Activated naive CD4-positive, alpha-beta T cell treated with anti-CD3 and anti-CD28 coated beads, Interleukin-2, amount 50 U/mL, for 24 hours (primary cell): ENCODE results near the gene C4BPA.

ENCODE experiments used
- H3K27ac Mint-ChIP-seq: one replicate; pipeline ENCODE4 v1.8.0; 2021; ENCODE audit warnings: mild to moderate bottlenecking, mixed read lengths
- H3K27me3 Mint-ChIP-seq: one replicate; pipeline ENCODE4 v1.8.0; 2021; ENCODE audit warnings: mixed read lengths
- H3K36me3 Mint-ChIP-seq: one replicate; pipeline ENCODE4 v1.8.0; 2021; ENCODE audit warnings: mixed read lengths
- H3K4me1 Mint-ChIP-seq: one replicate; pipeline ENCODE4 v1.8.0; 2021; ENCODE audit warnings: mixed read lengths
- H3K4me3 Mint-ChIP-seq: one replicate; pipeline ENCODE4 v1.8.0; 2021; ENCODE audit warnings: mild to moderate bottlenecking, mixed read lengths
- H3K9me3 Mint-ChIP-seq: one replicate; pipeline ENCODE4 v1.8.0; 2021; ENCODE audit warnings: mixed read lengths

Gene C4BPA

GRCh38 chr1:207103892-207104373 lies at the start of gene C4BPA:
C4BPA (plus strand) TSS chr1:207104233; CDS start chr1:207113026, 8,793 bp downstream.
- Mint-ChIP-seq H3K4me3 (no peak within 1 kb of the TSS), H3K36me3 (peaks cover 3% of the 10 kb centered on the region), H3K9me3 (no peaks in the 10 kb centered on the region), H3K27me3 (peaks cover 1% of the 10 kb centered on the region), H3K27ac (no peak within 1 kb of the TSS), H3K4me1 (no peaks in the 10 kb centered on the region)

- no peaks in the 10 kb centered on the region for H3K27me3 Mint-ChIP-seq
- H3K4me1 Mint-ChIP-seq, result peaks cover 43% of the 10 kb centered on the region
- H3K9me3 Mint-ChIP-seq, result no peaks in the 10 kb centered on the region
- H3K4me3 Mint-ChIP-seq, result peak overlapping the region; percentile 20
- no peak overlapping the region for H3K27ac Mint-ChIP-seq
- H3K36me3 Mint-ChIP-seq, result no peaks in the 10 kb centered on the region
Measured at GRCh38 chr1:207054491-207054890, 49.5 kb upstream of the C4BPA start.

GRCh38 chr1:207055386-207056001 lies 48.5 kb upstream of the C4BPA start:
- Mint-ChIP-seq H3K4me3 (no peak overlapping the region), H3K27ac (no peak overlapping the region), H3K27me3 (no peaks in the 10 kb centered on the region), H3K4me1 (peaks cover 35% of the 10 kb centered on the region), H3K36me3 (no peaks in the 10 kb centered on the region), H3K9me3 (no peaks in the 10 kb centered on the region)

GRCh38 chr1:207056673-207057072 lies 47.4 kb upstream of the C4BPA start:
- H3K4me3 Mint-ChIP-seq, result no peak overlapping the region
- H3K27ac Mint-ChIP-seq, result no peak overlapping the region
- peaks cover 27% of the 10 kb centered on the region for H3K4me1 Mint-ChIP-seq
- peaks cover 2% of the 10 kb centered on the region for H3K36me3 Mint-ChIP-seq
- H3K27me3 Mint-ChIP-seq, result no peaks in the 10 kb centered on the region
- no peaks in the 10 kb centered on the region for H3K9me3 Mint-ChIP-seq

GRCh38 chr1:207058252-207058651 lies 45.8 kb upstream of the C4BPA start:
- peaks cover 8% of the 10 kb centered on the region for H3K36me3 Mint-ChIP-seq
- no peaks in the 10 kb centered on the region for H3K27me3 Mint-ChIP-seq
- no peak overlapping the region for H3K4me3 Mint-ChIP-seq
- H3K9me3 Mint-ChIP-seq, result no peaks in the 10 kb centered on the region
- H3K4me1 Mint-ChIP-seq, result peaks cover 15% of the 10 kb centered on the region
- no peak overlapping the region for H3K27ac Mint-ChIP-seq

GRCh38 chr1:207058878-207059867 lies 44.9 kb upstream of the C4BPA start:
- Mint-ChIP-seq H3K4me1 (peaks cover 9% of the 10 kb centered on the region), H3K27me3 (no peaks in the 10 kb centered on the region), H3K27ac (no peak overlapping the region), H3K36me3 (peaks cover 8% of the 10 kb centered on the region), H3K4me3 (no peak overlapping the region), H3K9me3 (no peaks in the 10 kb centered on the region)

GRCh38 chr1:207059881-207060280 lies 44.2 kb upstream of the C4BPA start:
- no peak overlapping the region for H3K4me3 Mint-ChIP-seq
- no peak overlapping the region for H3K27ac Mint-ChIP-seq
- no peaks in the 10 kb centered on the region for H3K9me3 Mint-ChIP-seq
- H3K36me3 Mint-ChIP-seq, result peaks cover 8% of the 10 kb centered on the region
- no peaks in the 10 kb centered on the region for H3K27me3 Mint-ChIP-seq
- peaks cover 2% of the 10 kb centered on the region for H3K4me1 Mint-ChIP-seq

- H3K9me3 Mint-ChIP-seq, result no peaks in the 10 kb centered on the region
- H3K36me3 Mint-ChIP-seq, result peaks cover 10% of the 10 kb centered on the region
- H3K4me1 Mint-ChIP-seq, result no peaks in the 10 kb centered on the region
- H3K4me3 Mint-ChIP-seq, result no peak overlapping the region
- no peak overlapping the region for H3K27ac Mint-ChIP-seq
- no peaks in the 10 kb centered on the region for H3K27me3 Mint-ChIP-seq
Measured at GRCh38 chr1:207060596-207060995, 43.4 kb upstream of the C4BPA start.

GRCh38 chr1:207062058-207062457 lies 42.0 kb upstream of the C4BPA start:
- no peak overlapping the region for H3K4me3 Mint-ChIP-seq
- H3K4me1 Mint-ChIP-seq, result no peaks in the 10 kb centered on the region
- no peaks in the 10 kb centered on the region for H3K27me3 Mint-ChIP-seq
- H3K27ac Mint-ChIP-seq, result no peak overlapping the region
- no peaks in the 10 kb centered on the region for H3K9me3 Mint-ChIP-seq
- H3K36me3 Mint-ChIP-seq, result peaks cover 10% of the 10 kb centered on the region

- Mint-ChIP-seq H3K27me3 (no peaks in the 10 kb centered on the region), H3K27ac (no peak overlapping the region), H3K36me3 (peaks cover 10% of the 10 kb centered on the region), H3K4me1 (no peaks in the 10 kb centered on the region), H3K4me3 (no peak overlapping the region), H3K9me3 (no peaks in the 10 kb centered on the region)
Measured at GRCh38 chr1:207063014-207063413, 41.0 kb upstream of the C4BPA start.

GRCh38 chr1:207064561-207064960 lies 39.5 kb upstream of the C4BPA start:
- H3K4me3 Mint-ChIP-seq, result no peak overlapping the region
- H3K9me3 Mint-ChIP-seq, result no peaks in the 10 kb centered on the region
- no peak overlapping the region for H3K27ac Mint-ChIP-seq
- peaks cover 14% of the 10 kb centered on the region for H3K36me3 Mint-ChIP-seq
- no peaks in the 10 kb centered on the region for H3K27me3 Mint-ChIP-seq
- H3K4me1 Mint-ChIP-seq, result peaks cover 8% of the 10 kb centered on the region

- Mint-ChIP-seq H3K36me3 (peaks cover 12% of the 10 kb centered on the region), H3K9me3 (no peaks in the 10 kb centered on the region)
Measured at GRCh38 chr1:207067185-207067584, 36.8 kb upstream of the C4BPA start.

GRCh38 chr1:207067665-207068064 lies 36.4 kb upstream of the C4BPA start:
- H3K36me3 Mint-ChIP-seq, result peaks cover 10% of the 10 kb centered on the region
- H3K27me3 Mint-ChIP-seq, result no peaks in the 10 kb centered on the region
- H3K27ac Mint-ChIP-seq, result no peak overlapping the region
- H3K4me3 Mint-ChIP-seq, result no peak overlapping the region
- no peaks in the 10 kb centered on the region for H3K9me3 Mint-ChIP-seq
- H3K4me1 Mint-ChIP-seq, result peaks cover 36% of the 10 kb centered on the region

More at GRCh38 chr1:207067185-207067584, 36.8 kb upstream of the C4BPA start:
- H3K4me3 Mint-ChIP-seq, result no peak overlapping the region
- peaks cover 34% of the 10 kb centered on the region for H3K4me1 Mint-ChIP-seq
- H3K27me3 Mint-ChIP-seq, result no peaks in the 10 kb centered on the region
- H3K27ac Mint-ChIP-seq, result no peak overlapping the region

- Mint-ChIP-seq H3K4me1 (peaks cover 40% of the 10 kb centered on the region), H3K9me3 (no peaks in the 10 kb centered on the region), H3K36me3 (peaks cover 6% of the 10 kb centered on the region), H3K27ac (peak overlapping the region; percentile 66), H3K4me3 (no peak overlapping the region), H3K27me3 (no peaks in the 10 kb centered on the region)
Measured at GRCh38 chr1:207069061-207069460, 35.0 kb upstream of the C4BPA start.

GRCh38 chr1:207069858-207070506 lies 34.1 kb upstream of the C4BPA start:
- Mint-ChIP-seq H3K9me3 (no peaks in the 10 kb centered on the region), H3K27me3 (no peaks in the 10 kb centered on the region), H3K27ac (no peak overlapping the region), H3K4me3 (no peak overlapping the region), H3K36me3 (peaks cover 6% of the 10 kb centered on the region), H3K4me1 (peaks cover 40% of the 10 kb centered on the region)
